Peyer's patch (tissue), 4 donors: ENCODE results near the gene SPINT3. TPM values are rescaled to one million over a fixed set of nuclear protein-coding genes. Genes with fewer than 3 reads are reported as not detected.
"Not testable (repeated sequence)": the region's sequence is repeated elsewhere in the genome, so short reads cannot be mapped to it uniquely, and the experiment has no call there.

ENCODE experiments used
- DNase-seq, 3 donors: peaks; one replicate each; pipeline ENCODE4 v3.0.0-alpha.2; 2017 to 2019
- H3K27ac ChIP-seq, 4 donors: fragments of 200-600 bp; sonication (generic); one replicate each; pipeline ENCODE4 v1.5.1; 2016 to 2019
- H3K27me3 ChIP-seq, 2 donors: fragments of 200-600 bp; sonication (generic); one replicate each; pipeline ENCODE4 v1.5.1; 2019
- H3K36me3 ChIP-seq, 3 donors: fragments of 200-600 bp; sonication (generic); one replicate each; pipeline ENCODE4 v1.5.1; 2016 to 2019
- H3K4me1 ChIP-seq, 4 donors: fragments of 200-600 bp; sonication (generic); one replicate each; pipeline ENCODE4 v1.5.1; 2016 to 2019
- H3K4me3 ChIP-seq, 4 donors: fragments of 200-600 bp; sonication (generic); 1 replicate in 3 of 4; 2 replicates in 1 of 4; pipeline ENCODE4 v1.5.1; 2016 to 2019; ENCODE audit warnings: mild to moderate bottlenecking in 1 of 4
- H3K9me3 ChIP-seq, 4 donors: fragments of 200-600 bp; sonication (generic); one replicate each; pipeline ENCODE4 v1.5.1; 2016 to 2019; ENCODE audit warnings: mild to moderate bottlenecking in 1 of 4
- POLR2A ChIP-seq, 2 donors: fragments of 450-650 bp; IDR thresholded peaks; one replicate each; pipeline ENCODE4 v1.5.1; 2017; ENCODE audit warnings: antibody characterized with exemption in 2 of 2, mild to moderate bottlenecking in 2 of 2, moderate library complexity in 2 of 2
- total RNA-seq, 4 donors: library from RNA; depleted of rRNA; stranded (reverse); fragments of >200 nt; gene quantifications; one replicate each; pipeline ENCODE4 v1.1.0, GENCODE V29; 2016
- TF ChIP-seq, protein P1 (sequence below), 6 experiments: fragments of 450-650 bp in 4 of 6; fragments of 200-600 bp in 2 of 6; sonication (generic) in 1 of 6; IDR thresholded peaks; one replicate each; pipeline ENCODE4 v1.5.1; 2017 to 2019; ENCODE audit warnings: antibody characterized with exemption in 6 of 6, mild to moderate bottlenecking in 3 of 6, moderate library complexity in 1 of 6

Gene SPINT3
- total RNA-seq, 4 donors from 2014 or later = not detected

DNA sequence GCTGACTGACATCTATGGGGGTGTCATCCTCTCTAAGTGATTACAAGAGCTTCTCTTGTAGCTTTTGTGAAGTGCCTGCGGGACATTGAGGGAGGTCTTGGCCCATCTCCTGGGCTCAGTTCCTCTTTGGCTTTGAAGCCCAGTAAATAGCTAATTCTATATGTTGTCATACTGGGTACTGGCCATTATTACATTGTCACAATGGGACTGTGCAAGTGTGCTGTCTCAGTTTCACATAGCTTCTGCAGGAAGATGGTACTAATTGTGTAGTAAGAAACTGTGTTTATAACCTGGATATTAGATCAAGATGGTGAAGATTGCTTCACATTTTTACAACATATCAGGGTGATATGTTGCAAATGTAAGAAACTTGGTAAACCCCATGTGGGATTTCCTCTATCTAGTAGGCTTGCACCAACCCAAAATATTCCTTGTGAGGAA is 19.9 kb downstream of the SPINT3 start:
- DNase-seq = no peak
- Histone ChIP-seq H3K27me3 (no peaks in the 10 kb centered on the region), H3K4me1 (peaks cover 0 to 9% (median 0%) of the 10 kb centered on the region in 4 donors), H3K27ac (no peak overlapping the region), H3K36me3 (no peaks in the 10 kb centered on the region), H3K4me3 (no peak overlapping the region), H3K9me3 (no peaks in the 10 kb centered on the region)
- no peak for TF ChIP-seq POLR2A (IDR thresholded peaks at IDR 0.05)
- TF ChIP-seq, protein P1, sequence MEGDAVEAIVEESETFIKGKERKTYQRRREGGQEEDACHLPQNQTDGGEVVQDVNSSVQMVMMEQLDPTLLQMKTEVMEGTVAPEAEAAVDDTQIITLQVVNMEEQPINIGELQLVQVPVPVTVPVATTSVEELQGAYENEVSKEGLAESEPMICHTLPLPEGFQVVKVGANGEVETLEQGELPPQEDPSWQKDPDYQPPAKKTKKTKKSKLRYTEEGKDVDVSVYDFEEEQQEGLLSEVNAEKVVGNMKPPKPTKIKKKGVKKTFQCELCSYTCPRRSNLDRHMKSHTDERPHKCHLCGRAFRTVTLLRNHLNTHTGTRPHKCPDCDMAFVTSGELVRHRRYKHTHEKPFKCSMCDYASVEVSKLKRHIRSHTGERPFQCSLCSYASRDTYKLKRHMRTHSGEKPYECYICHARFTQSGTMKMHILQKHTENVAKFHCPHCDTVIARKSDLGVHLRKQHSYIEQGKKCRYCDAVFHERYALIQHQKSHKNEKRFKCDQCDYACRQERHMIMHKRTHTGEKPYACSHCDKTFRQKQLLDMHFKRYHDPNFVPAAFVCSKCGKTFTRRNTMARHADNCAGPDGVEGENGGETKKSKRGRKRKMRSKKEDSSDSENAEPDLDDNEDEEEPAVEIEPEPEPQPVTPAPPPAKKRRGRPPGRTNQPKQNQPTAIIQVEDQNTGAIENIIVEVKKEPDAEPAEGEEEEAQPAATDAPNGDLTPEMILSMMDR (IDR thresholded peaks at IDR 0.05) = no peak

DNA sequence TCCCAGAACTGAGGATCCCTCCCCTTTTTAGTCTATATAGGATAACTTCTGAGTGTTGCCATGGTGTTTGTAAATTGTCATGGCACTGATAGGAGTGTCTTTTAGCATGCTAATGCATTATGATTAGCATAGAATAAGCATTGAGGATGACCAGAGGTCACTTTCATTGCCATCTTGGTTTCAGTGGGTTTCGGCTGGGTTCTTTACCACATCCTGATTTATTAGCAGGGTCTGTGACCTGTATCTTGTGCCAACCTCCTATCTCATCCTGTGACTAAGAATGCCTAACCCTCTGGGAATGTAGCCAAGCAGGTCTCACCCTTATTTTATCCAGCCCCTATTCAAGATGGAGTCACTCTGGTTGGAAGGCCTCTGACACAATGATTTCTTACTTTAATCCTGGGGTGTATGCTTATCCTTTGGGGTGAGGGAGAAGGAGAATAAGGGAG is 26.3 kb downstream of the SPINT3 start:
- Histone ChIP-seq H3K36me3 (no peaks in the 10 kb centered on the region), H3K4me3 (no peak overlapping the region), H3K9me3 (no peaks in the 10 kb centered on the region), H3K27ac (no peak overlapping the region), H3K27me3 (no peaks in the 10 kb centered on the region), H3K4me1 (no peaks in the 10 kb centered on the region)
- no peak for DNase-seq
- no peak for TF ChIP-seq POLR2A (IDR thresholded peaks at IDR 0.05)
- TF ChIP-seq, protein P1 (IDR thresholded peaks at IDR 0.05) = no peak

DNA sequence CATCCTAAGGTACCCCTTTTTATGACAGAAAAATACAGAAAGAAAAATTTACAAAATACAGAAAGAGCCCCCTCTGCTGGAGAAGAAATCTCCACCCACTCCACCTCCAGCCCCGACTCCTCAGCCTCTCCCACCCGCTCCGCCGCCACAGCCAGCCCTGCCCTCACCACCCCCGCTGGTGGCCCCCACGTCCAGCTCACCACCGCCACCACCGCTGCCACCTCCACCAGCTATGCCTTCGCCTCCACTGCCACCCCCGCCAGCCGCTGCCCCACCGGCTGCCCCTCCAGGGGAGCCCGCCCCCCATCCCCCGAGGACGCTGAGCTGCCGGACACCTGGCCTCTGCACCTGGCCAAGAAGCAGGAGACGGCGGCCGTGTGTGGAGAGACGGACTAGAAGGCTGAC is 28.2 kb downstream of the SPINT3 start:
- H3K27me3 ChIP-seq = no peaks in the 10 kb centered on the region
- H3K9me3 ChIP-seq = no peaks in the 10 kb centered on the region
- no peak for TF ChIP-seq POLR2A (IDR thresholded peaks at IDR 0.05)
- TF ChIP-seq, protein P1 (IDR thresholded peaks at IDR 0.05) = peak in 1 of 6 experiments; percentile 10
- no peak overlapping the region for H3K27ac ChIP-seq
- H3K36me3 ChIP-seq = no peaks in the 10 kb centered on the region
- no peaks in the 10 kb centered on the region for H3K4me1 ChIP-seq
- DNase-seq = no peak
- H3K4me3 ChIP-seq = no peak overlapping the region

DNA sequence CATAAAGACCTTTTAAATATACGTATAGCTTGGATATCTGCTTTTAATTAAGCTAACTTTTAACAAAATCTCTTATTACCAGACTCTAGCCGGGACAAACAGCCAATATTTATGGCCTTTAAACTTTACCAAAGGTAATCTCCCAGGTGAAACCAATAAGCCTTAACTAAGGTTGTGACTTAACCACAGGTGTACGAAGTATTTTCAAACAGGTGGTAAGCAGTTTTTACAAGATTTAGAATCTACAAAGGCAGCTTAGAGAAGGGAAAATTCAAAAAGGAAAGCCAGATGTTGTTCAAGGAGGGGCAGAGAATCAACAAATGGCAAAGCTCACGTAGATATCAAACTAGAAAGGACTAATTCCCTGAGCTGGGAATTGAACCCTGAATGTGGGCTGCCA is 30.0 kb downstream of the SPINT3 start:
- H3K27ac ChIP-seq = no peak overlapping the region
- DNase-seq = no peak
- TF ChIP-seq, protein P1 (IDR thresholded peaks at IDR 0.05) = no peak
- no peak for TF ChIP-seq POLR2A (IDR thresholded peaks at IDR 0.05)

DNA sequence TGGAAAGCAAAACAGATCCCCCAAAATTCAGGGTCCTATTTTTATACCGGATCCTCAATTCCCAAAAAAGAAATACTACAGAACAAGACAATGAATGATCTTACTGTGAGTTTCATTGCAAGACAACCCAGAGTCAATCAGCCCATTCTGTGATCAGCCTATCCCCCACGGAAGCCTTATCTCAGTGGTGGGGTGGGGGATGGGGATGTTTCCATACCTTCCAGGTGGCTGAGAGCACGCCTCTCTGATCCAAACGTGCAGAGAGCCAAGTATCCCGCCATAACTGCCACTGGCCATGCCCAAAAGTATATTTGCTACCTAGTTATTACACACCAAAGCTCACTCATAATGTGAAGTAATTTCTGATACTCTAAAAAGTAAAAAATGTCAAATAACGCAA is 30.7 kb downstream of the SPINT3 start:
- no peak for DNase-seq
- Histone ChIP-seq H3K36me3 (no peaks in the 10 kb centered on the region), H3K4me3 (no peak overlapping the region), H3K9me3 (no peaks in the 10 kb centered on the region), H3K27me3 (no peaks in the 10 kb centered on the region), H3K27ac (no peak overlapping the region), H3K4me1 (no peaks in the 10 kb centered on the region)
- TF ChIP-seq, protein P1 (IDR thresholded peaks at IDR 0.05) = no peak
- no peak for TF ChIP-seq POLR2A (IDR thresholded peaks at IDR 0.05)

More for the DNA sequence above, 30.0 kb downstream of the SPINT3 start:
- Histone ChIP-seq H3K27me3 (no peaks in the 10 kb centered on the region), H3K36me3 (no peaks in the 10 kb centered on the region), H3K4me1 (no peaks in the 10 kb centered on the region), H3K9me3 (no peaks in the 10 kb centered on the region), H3K4me3 (no peak overlapping the region)

DNA sequence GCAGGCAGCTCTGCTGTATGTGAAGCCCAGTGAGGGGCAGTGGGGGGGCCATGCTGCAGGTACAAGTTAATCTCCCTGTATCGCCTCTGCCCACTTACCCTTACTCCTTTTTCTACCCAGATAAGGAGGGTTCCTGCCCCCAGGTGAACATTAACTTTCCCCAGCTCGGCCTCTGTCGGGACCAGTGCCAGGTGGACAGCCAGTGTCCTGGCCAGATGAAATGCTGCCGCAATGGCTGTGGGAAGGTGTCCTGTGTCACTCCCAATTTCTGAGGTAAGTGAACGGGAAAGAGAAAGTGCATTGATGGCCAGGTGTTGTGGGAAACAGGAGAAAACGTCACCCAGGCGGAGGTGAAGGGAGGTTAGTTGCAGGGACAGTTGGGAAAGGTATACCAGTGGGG is 35.6 kb downstream of the SPINT3 start:
- H3K4me3 ChIP-seq = no peak overlapping the region
- no peak for DNase-seq
- TF ChIP-seq POLR2A (IDR thresholded peaks at IDR 0.05) = no peak
- TF ChIP-seq, protein P1 (IDR thresholded peaks at IDR 0.05) = no peak

DNA sequence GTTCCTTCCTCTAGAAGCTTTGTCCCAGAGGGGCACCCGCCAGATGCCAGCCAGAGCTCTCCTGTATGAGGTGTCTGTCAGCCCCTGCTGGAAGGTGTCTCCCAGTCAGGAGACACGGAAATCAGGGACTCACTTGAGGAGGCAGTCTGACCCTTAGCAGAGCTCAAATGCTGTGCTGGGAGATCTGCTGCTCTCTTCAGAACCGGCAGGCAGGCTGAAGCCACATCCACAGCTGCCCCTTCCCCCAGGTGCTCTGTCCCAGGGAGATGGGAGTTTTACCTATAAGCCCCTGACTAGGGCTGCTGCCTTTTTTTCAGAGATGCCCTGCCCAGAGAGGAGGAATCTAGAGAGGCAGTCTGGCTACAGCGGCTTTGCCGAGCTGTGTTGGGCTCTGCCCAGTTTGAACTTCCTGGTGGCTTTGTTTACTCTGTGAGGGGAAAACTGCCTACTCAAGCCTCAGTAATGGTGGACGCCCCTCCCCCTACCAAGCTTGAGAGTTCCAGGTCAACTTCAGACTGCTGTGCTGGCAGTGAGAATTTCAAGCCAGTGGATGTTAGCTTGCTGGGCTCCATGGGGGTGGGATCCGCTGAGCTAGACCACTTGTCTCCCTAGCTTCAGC is 37.8 kb downstream of the SPINT3 start:
- H3K4me3 ChIP-seq, H3K27me3 ChIP-seq, H3K4me1 ChIP-seq, H3K9me3 ChIP-seq, H3K27ac ChIP-seq, DNase-seq, H3K36me3 ChIP-seq: not testable (repeated sequence)

More for the DNA sequence above, 35.6 kb downstream of the SPINT3 start:
- no peaks in the 10 kb centered on the region for H3K27me3 ChIP-seq
- H3K4me1 ChIP-seq = no peaks in the 10 kb centered on the region
- H3K27ac ChIP-seq = no peak overlapping the region
- H3K9me3 ChIP-seq = peaks cover 0 to 4% (median 0%) of the 10 kb centered on the region in 4 donors
- H3K36me3 ChIP-seq = no peaks in the 10 kb centered on the region

DNA sequence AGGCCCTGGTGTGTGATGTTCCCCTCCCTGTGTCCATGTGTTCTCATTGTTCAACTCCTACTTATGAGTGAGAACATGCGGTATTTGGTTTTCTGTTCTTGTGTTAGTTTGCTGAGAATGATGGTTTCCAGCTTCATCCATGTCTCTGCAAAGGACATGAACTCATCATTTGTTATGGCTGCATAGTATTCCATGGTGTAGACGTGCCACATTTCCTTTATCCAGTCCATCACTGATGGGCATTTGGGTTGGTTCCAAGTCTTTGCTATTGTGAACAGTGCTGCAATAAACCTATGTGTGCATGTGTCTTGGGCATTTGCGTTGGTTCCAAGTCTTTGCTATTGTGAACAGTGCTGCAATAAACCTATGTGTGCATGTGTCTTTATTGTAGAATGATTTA is 43.1 kb downstream of the SPINT3 start:
- H3K4me1 ChIP-seq = peaks cover 0 to 20% (median 12%) of the 10 kb centered on the region in 4 donors
- not testable (repeated sequence) for H3K36me3 ChIP-seq, DNase-seq, H3K9me3 ChIP-seq, H3K4me3 ChIP-seq, H3K27ac ChIP-seq, H3K27me3 ChIP-seq
